HEK293 (cell line): ENCODE results near the gene SPATA16.

Experiments used
- CTCF ChIA-PET: fragments of 350-600 bp; formaldehyde crosslinking; extraction: SDS; loops from one replicate; lab custom pipeline; 2021; ENCODE audit warnings: antibody characterized with exemption; lab: Yijun Ruan, JAX
- POLR2A ChIA-PET: fragments of 300-600 bp; formaldehyde crosslinking; extraction: SDS; loops from one replicate; lab custom pipeline; 2020; ENCODE audit warnings: antibody characterized with exemption, inconsistent platforms; lab: Yijun Ruan, JAX
- H3K27ac ChIP-seq: fragments of 200-500 bp; sonication (Bioruptor generic); 2 replicates; pipeline ENCODE4 v1.5.1; 2014; ENCODE audit warnings: low read depth, low read length, control low read depth, inconsistent platforms; ENCODE audit errors: extremely low read depth
- H3K36me3 ChIP-seq, 2 experiments: fragments of 200-500 bp in 1 of 2; sonication (Bioruptor generic) in 1 of 2; 1 replicate in 1 of 2; 2 replicates in 1 of 2; pipeline ENCODE4 v1.5.1; 2014 to 2017; ENCODE audit warnings: inconsistent platforms in 2 of 2, low read length in 2 of 2; ENCODE audit not compliant: control insufficient read depth in 2 of 2, insufficient read depth in 1 of 2
- H3K4me1 ChIP-seq: fragments of 200-500 bp; sonication (Bioruptor generic); 2 replicates; pipeline ENCODE4 v1.5.1; 2014; ENCODE audit warnings: mild to moderate bottlenecking, low read length, inconsistent platforms; ENCODE audit not compliant: control insufficient read depth, insufficient read depth
- H3K4me3 ChIP-seq: 2 replicates; pipeline ENCODE4 v1.5.1; 2011; ENCODE audit warnings: low read depth, mild to moderate bottlenecking, control low read depth, low read length, moderate library complexity
- H3K9me3 ChIP-seq: fragments of 200-500 bp; sonication (Bioruptor generic); 2 replicates; pipeline ENCODE4 v1.5.1; 2014; ENCODE audit warnings: low read depth, low read length, inconsistent platforms; ENCODE audit not compliant: control insufficient read depth, insufficient read depth
- BCL11B ChIP-seq: fragments of 450-650 bp; formaldehyde crosslinking; IDR thresholded peaks from 2 replicates; pipeline ENCODE4 v1.5.1; 2016; ENCODE audit warnings: low read depth, missing biosample characterization, missing genetic modification characterization
- BCL6B ChIP-seq: fragments of 450-650 bp; formaldehyde crosslinking; IDR thresholded peaks from 2 replicates; pipeline ENCODE4 v1.5.1; 2017; ENCODE audit warnings: missing biosample characterization, missing genetic modification characterization
- GLIS1 ChIP-seq: fragments of 450-650 bp; formaldehyde crosslinking; IDR thresholded peaks from 2 replicates; pipeline ENCODE4 v1.5.1; 2016; ENCODE audit warnings: missing biosample characterization, missing genetic modification characterization
- KLF8 ChIP-seq: fragments of 450-650 bp; formaldehyde crosslinking; IDR thresholded peaks from 2 replicates; pipeline ENCODE4 v1.5.1; 2016; ENCODE audit warnings: missing biosample characterization, missing genetic modification characterization
- PRDM6 ChIP-seq: fragments of 450-650 bp; formaldehyde crosslinking; IDR thresholded peaks from 2 replicates; pipeline ENCODE4 v1.5.1; 2017; ENCODE audit warnings: missing biosample characterization, missing genetic modification characterization
- SETDB1 ChIP-seq: IDR thresholded peaks from one replicate; pipeline ENCODE4 v1.6.1; 2017; ENCODE audit warnings: mild to moderate bottlenecking, low read length, moderate library complexity, mixed read lengths; ENCODE audit not compliant: insufficient read length
- TCF7L2 ChIP-seq: IDR thresholded peaks from 2 replicates; pipeline ENCODE4 v1.6.1; 2011; ENCODE audit warnings: low read depth, mild to moderate bottlenecking, inconsistent platforms, low read length, moderate library complexity, borderline replicate concordance
- ZBTB17 ChIP-seq: fragments of 450-650 bp; formaldehyde crosslinking; IDR thresholded peaks from 2 replicates; pipeline ENCODE4 v1.5.1; 2016; ENCODE audit warnings: missing biosample characterization, missing genetic modification characterization
- ZBTB6 ChIP-seq: fragments of 450-650 bp; formaldehyde crosslinking; IDR thresholded peaks from 2 replicates; pipeline ENCODE4 v1.5.1; 2017; ENCODE audit warnings: missing biosample characterization, missing genetic modification characterization
- ZBTB7A ChIP-seq: fragments of 450-650 bp; formaldehyde crosslinking; IDR thresholded peaks from 2 replicates; pipeline ENCODE4 v1.5.1; 2016; ENCODE audit warnings: low read depth, missing biosample characterization, missing genetic modification characterization
- ZNF157 ChIP-seq: fragments of 450-650 bp; formaldehyde crosslinking; IDR thresholded peaks from 2 replicates; pipeline ENCODE4 v1.5.1; 2016; ENCODE audit warnings: missing biosample characterization, missing genetic modification characterization
- ZNF24 ChIP-seq: fragments of 450-650 bp; formaldehyde crosslinking; IDR thresholded peaks from 2 replicates; pipeline ENCODE4 v1.5.1; 2016; ENCODE audit warnings: missing biosample characterization, missing genetic modification characterization
- ZNF335 ChIP-seq: fragments of 450-650 bp; formaldehyde crosslinking; conservative IDR thresholded peaks from 2 replicates; pipeline ENCODE4 v1.5.1; 2016; ENCODE audit warnings: missing biosample characterization, missing genetic modification characterization
- ZNF426 ChIP-seq: fragments of 450-650 bp; formaldehyde crosslinking; IDR thresholded peaks from 2 replicates; pipeline ENCODE4 v1.5.1; 2017; ENCODE audit warnings: missing biosample characterization, missing genetic modification characterization, mild to moderate bottlenecking, inconsistent platforms, moderate library complexity
- ZNF449 ChIP-seq: fragments of 450-650 bp; formaldehyde crosslinking; IDR thresholded peaks from 2 replicates; pipeline ENCODE4 v1.5.1; 2017; ENCODE audit warnings: missing biosample characterization, mild to moderate bottlenecking, missing genetic modification characterization, moderate library complexity
- ZNF529 ChIP-seq: fragments of 450-650 bp; formaldehyde crosslinking; IDR thresholded peaks from 2 replicates; pipeline ENCODE4 v1.5.1; 2017; ENCODE audit warnings: missing genetic modification characterization, missing biosample characterization; ENCODE audit not compliant: insufficient replicate concordance
- ZNF555 ChIP-seq: fragments of 450-650 bp; formaldehyde crosslinking; conservative IDR thresholded peaks from 2 replicates; pipeline ENCODE4 v1.5.1; 2017; ENCODE audit warnings: missing biosample characterization, mild to moderate bottlenecking, missing genetic modification characterization, inconsistent platforms
- ZNF558 ChIP-seq: fragments of 450-650 bp; formaldehyde crosslinking; IDR thresholded peaks from 2 replicates; pipeline ENCODE4 v1.5.1; 2016; ENCODE audit warnings: missing biosample characterization, missing genetic modification characterization
- ZNF600 ChIP-seq: fragments of 450-650 bp; formaldehyde crosslinking; IDR thresholded peaks from 2 replicates; pipeline ENCODE4 v1.5.1; 2016; ENCODE audit warnings: missing biosample characterization, missing genetic modification characterization
- ZNF660 ChIP-seq: fragments of 450-650 bp; IDR thresholded peaks from 2 replicates; pipeline ENCODE4 v1.5.1; 2018; ENCODE audit warnings: missing biosample characterization, mild to moderate bottlenecking, missing genetic modification characterization
- ZNF692 ChIP-seq: fragments of 450-650 bp; formaldehyde crosslinking; IDR thresholded peaks from 2 replicates; pipeline ENCODE4 v1.5.1; 2016; ENCODE audit warnings: missing biosample characterization, missing genetic modification characterization
- ZNF785 ChIP-seq: fragments of 450-650 bp; formaldehyde crosslinking; IDR thresholded peaks from 2 replicates; pipeline ENCODE4 v1.5.1; 2016; ENCODE audit warnings: missing biosample characterization, missing genetic modification characterization
- ZSCAN18 ChIP-seq: fragments of 450-650 bp; formaldehyde crosslinking; IDR thresholded peaks from 2 replicates; pipeline ENCODE4 v1.5.1; 2016; ENCODE audit warnings: missing biosample characterization, missing genetic modification characterization

SPATA16 gene

GRCh38 chr3:172918165-172918564 is 222.9 kb downstream of the SPATA16 start (continued):
- TF ChIP-seq ZNF692 (no peak), SETDB1 (no peak), ZNF157 (tag by site-specific recombination) (no peak), ZNF660 (0 out of 2 replicates have a peak, but pooled peaks have one; percentile 23), ZBTB17 (tag by site-specific recombination) (no peak), ZNF600 (tag by site-specific recombination) (peak; percentile 72), ZNF335 (tag by site-specific recombination) (no peak), BCL11B (no peak), ZBTB6 (tag by site-specific recombination) (no peak), ZBTB7A (no peak), ZNF529 (tag by site-specific recombination) (no peak)

- ChIA-PET CTCF (interaction anchor here (0.6 to 0.9 kb wide), 3 partner anchors 66 to 249 kb away, joined by 3 read pairs; no protein-coding TSS in a partner anchor), POLR2A (no interaction called here)
- H3K36me3 ChIP-seq, result no peaks in the 10 kb centered on the region
- H3K27ac ChIP-seq, result no peak overlapping the region
- H3K4me3 ChIP-seq, result no peak overlapping the region
- peak; percentile 55 for TF ChIP-seq PRDM6 (tag by site-specific recombination)
- peak; percentile 57; the same call in 1 of the 2 replicates for TF ChIP-seq BCL6B (tag by site-specific recombination)
- no peak for TF ChIP-seq ZNF24
- TF ChIP-seq, all 188 proteins: peak for 2
- peaks cover 18% of the 10 kb centered on the region for H3K4me1 ChIP-seq
- H3K9me3 ChIP-seq, result no peaks in the 10 kb centered on the region
Measured at GRCh38 chr3:172915911-172916514, 225.0 kb downstream of the SPATA16 start.

GRCh38 chr3:172914854-172915253 is 226.2 kb downstream of the SPATA16 start:
- POLR2A ChIA-PET, result no interaction called here
- Histone ChIP-seq H3K4me3 (no peak overlapping the region), H3K27ac (no peak overlapping the region), H3K9me3 (no peaks in the 10 kb centered on the region), H3K4me1 (peaks cover 18% of the 10 kb centered on the region), H3K36me3 (no peaks in the 10 kb centered on the region)
- TF ChIP-seq ZSCAN18 (tag by site-specific recombination) (no peak), ZNF426 (tag by site-specific recombination) (no peak), ZNF449 (tag by site-specific recombination) (no peak), KLF8 (tag by site-specific recombination) (no peak), ZNF785 (tag by site-specific recombination) (no peak), TCF7L2 (no peak), ZNF555 (tag by site-specific recombination) (no peak), GLIS1 (tag by site-specific recombination) (no peak), ZNF558 (no peak)
- CTCF ChIA-PET, result no interaction called here
